Measurements from ENCODE around the gene UBE2H. TPM values are rescaled to one million over a fixed set of nuclear protein-coding genes. Genes with fewer than 3 reads are reported as not detected.

Gene UBE2H
- total RNA-seq (10 to 100 TPM; 71.0 to 96.6 TPM), polyA plus RNA-seq (ENCODE audit: insufficient read length in 2 of 2) (100 to 1,000 TPM in 1 of 2 donors, 10 to 100 TPM in 1; 98.7 to 118 TPM)
- long read RNA-seq, donor 1, full-length matches to known transcripts, result 28 of 38 reads
- long read RNA-seq, donor 1, partial matches to known transcripts, result 5 of 38 reads
- long read RNA-seq, donor 1, other reads (novel, unspliced or antisense), result 5 of 38 reads
- long read RNA-seq, donor 2, full-length matches to known transcripts, result 9 of 9 reads
- long read RNA-seq, donor 2, partial matches to known transcripts, result 0 of 9 reads
- long read RNA-seq, donor 2, other reads (novel, unspliced or antisense), result 0 of 9 reads
- long read RNA-seq, donor 3, full-length matches to known transcripts, result 17 of 25 reads
- long read RNA-seq, donor 3, partial matches to known transcripts, result 8 of 25 reads
- long read RNA-seq, donor 3, other reads (novel, unspliced or antisense), result 0 of 25 reads
- long read RNA-seq, donor 4, full-length matches to known transcripts, result 17 of 25 reads
- long read RNA-seq, donor 4, partial matches to known transcripts, result 8 of 25 reads
- long read RNA-seq, donor 4, other reads (novel, unspliced or antisense), result 0 of 25 reads

DNA sequence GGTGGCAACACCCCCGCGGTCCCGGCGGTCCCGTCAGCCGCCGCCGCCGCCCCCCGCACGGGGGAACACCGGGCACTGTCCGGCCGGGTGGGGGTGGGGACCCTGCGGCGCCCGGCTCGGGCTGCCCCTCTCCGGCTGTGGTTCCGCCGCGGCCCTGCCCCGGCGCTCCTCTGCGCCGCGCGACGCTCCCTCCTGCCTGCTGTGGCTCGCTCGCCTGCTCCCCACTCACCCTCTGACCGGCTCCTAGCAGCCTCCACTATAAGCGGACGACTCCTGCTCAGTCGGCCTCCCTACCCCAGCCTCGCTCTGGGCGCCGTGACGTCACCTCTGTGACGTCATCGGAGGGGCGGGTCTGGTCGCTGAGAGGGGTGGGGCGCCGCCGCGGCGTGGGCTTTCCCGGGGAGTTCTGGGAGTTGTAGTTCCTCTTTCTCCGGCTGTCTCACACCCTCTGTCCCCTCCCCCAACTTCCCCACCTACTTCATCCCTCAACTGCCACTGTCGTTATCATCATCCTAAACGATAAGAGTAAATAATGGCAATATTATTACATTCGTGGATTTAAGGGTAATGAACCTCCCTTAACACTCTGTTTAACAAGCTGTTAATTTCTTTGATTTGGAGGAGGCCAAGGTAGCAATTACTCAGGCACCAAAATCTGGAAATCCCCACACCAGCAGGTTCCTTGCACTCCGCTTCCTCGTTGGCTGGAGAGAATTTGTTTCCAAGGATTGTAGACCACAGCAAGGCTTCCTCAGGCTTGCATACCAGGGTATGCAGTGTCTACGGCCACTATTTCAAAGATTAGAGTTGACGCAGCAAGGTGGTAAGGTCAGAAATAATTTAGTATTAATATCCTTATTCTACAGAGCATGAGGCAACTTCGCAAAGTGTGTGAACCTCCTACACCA lies at the start of gene UBE2H:
Gene UBE2H, minus strand, starts transcription at position 308 of the 908 bp plus-strand sequence. CDS start 405 bp downstream, outside the sequence.
- H3K27ac ChIP-seq (ENCODE audit: low read depth, low read length), result peak within 1 kb of the TSS; percentile 96
- H3K27me3 ChIP-seq (ENCODE audit: control insufficient read depth, insufficient read depth, low read length), result no peaks in the 10 kb centered on the region
- H3K9me3 ChIP-seq (ENCODE audit: control insufficient read depth, insufficient read depth, low read length), result no peaks in the 10 kb centered on the region
- peak; percentile 89 to 98 (median 93) for DNase-seq (ENCODE audit: low read depth in 4 of 6, low spot score in 6 of 6)
- H3K36me3 ChIP-seq (ENCODE audit: control insufficient read depth, insufficient read depth, low read length), result peaks cover under 1% of the 10 kb centered on the region
- peaks cover 14% of the 10 kb centered on the region for H3K4me1 ChIP-seq (ENCODE audit: control insufficient read depth, insufficient read depth, low read length)
- WGBS (ENCODE audit: insufficient coverage), result 3% methylated on average over 44 of the region's 58 CpGs
- H3K4me3 ChIP-seq (ENCODE audit: low read depth, low read length), result peak within 1 kb of the TSS; percentile 94

DNA sequence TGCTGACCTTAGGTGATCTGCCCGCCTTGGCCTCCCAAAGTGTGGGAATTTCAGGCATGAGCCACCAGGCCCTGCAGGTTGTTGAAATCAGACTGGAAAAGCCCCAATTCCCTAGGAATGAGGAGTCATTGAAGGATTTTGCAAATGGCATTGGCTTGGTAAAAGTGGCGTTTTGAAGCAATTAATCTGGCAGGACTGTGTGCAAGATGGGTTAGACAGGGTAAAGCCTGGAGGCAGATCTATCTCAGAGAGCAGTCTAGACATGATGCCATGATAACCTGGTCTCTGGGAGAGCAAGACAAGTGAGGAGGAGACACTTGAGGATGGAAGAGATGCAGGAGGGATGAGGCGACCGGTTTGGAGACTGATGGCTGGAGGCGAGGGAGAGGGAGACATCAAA lies 45.7 kb upstream of the UBE2H start:
- Histone ChIP-seq H3K27me3 (ENCODE audit: control insufficient read depth, insufficient read depth, low read length) (no peaks in the 10 kb centered on the region), H3K4me1 (ENCODE audit: control insufficient read depth, insufficient read depth, low read length) (no peaks in the 10 kb centered on the region), H3K9me3 (ENCODE audit: control insufficient read depth, insufficient read depth, low read length) (no peaks in the 10 kb centered on the region), H3K27ac (ENCODE audit: low read depth, low read length) (no peak overlapping the region), H3K4me3 (ENCODE audit: low read depth, low read length) (no peak overlapping the region), H3K36me3 (ENCODE audit: control insufficient read depth, insufficient read depth, low read length) (no peaks in the 10 kb centered on the region)
- 97% methylated on average over 5 of the region's 5 CpGs for WGBS (ENCODE audit: insufficient coverage)
- no peak for DNase-seq (ENCODE audit: low read depth in 4 of 6, low spot score in 6 of 6)

DNA sequence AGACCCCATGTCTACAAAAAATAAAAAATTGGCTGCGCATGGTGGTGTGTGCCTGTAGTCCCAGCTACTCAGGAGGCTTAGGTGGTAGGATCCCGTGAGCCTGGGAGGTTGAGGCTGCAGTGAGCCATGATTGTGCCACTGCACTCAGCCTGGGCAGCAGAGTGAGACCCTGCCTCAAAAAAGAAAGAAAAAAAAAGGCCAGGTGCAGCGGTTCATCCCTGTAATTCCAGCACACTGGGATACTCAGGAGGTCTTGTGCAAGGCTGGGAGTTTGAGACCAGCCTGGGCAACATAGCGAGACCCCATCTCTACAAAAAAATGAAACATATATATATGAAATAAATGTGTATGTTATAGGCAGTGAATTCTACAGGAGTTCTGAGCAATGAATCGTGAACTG lies 44.5 kb upstream of the UBE2H start:
- 96% methylated on average over 2 of the region's 5 CpGs for WGBS (ENCODE audit: insufficient coverage)
- no peak overlapping the region for H3K27ac ChIP-seq (ENCODE audit: low read depth, low read length)
- no peaks in the 10 kb centered on the region for H3K27me3 ChIP-seq (ENCODE audit: control insufficient read depth, insufficient read depth, low read length)
- H3K36me3 ChIP-seq (ENCODE audit: control insufficient read depth, insufficient read depth, low read length), result no peaks in the 10 kb centered on the region
- no peak overlapping the region for H3K4me3 ChIP-seq (ENCODE audit: low read depth, low read length)
- no peaks in the 10 kb centered on the region for H3K9me3 ChIP-seq (ENCODE audit: control insufficient read depth, insufficient read depth, low read length)
- DNase-seq (ENCODE audit: low read depth in 4 of 6, low spot score in 6 of 6), result no peak
- no peaks in the 10 kb centered on the region for H3K4me1 ChIP-seq (ENCODE audit: control insufficient read depth, insufficient read depth, low read length)

DNA sequence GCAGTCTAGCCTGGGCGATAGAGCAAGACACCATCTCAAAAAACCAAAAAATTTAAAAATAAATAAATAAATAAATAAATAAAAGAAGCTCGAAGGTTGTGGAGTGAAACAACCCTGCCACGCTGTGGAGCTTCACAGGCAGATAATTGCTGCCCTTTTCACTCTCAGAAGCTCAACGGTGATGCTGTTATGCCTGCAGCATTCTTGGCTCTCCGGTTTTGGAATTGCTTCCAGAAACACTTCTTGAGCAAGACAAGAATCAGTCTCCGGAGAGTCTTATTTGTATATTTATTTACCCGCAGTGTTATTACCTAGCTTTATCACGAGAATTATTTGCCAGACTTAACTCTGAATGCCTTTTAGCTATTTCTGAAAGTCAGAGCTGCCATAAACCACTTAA lies 40.5 kb upstream of the UBE2H start:
- no peaks in the 10 kb centered on the region for H3K27me3 ChIP-seq (ENCODE audit: control insufficient read depth, insufficient read depth, low read length)
- no peak overlapping the region for H3K27ac ChIP-seq (ENCODE audit: low read depth, low read length)
- WGBS (ENCODE audit: insufficient coverage), result 72% methylated on average over 3 of the region's 8 CpGs
- peaks cover 10% of the 10 kb centered on the region for H3K4me1 ChIP-seq (ENCODE audit: control insufficient read depth, insufficient read depth, low read length)
- DNase-seq (ENCODE audit: low read depth in 4 of 6, low spot score in 6 of 6), result peak in 1 of 6 donors; percentile 46
- H3K4me3 ChIP-seq (ENCODE audit: low read depth, low read length), result no peak overlapping the region
- H3K9me3 ChIP-seq (ENCODE audit: control insufficient read depth, insufficient read depth, low read length), result no peaks in the 10 kb centered on the region
- no peaks in the 10 kb centered on the region for H3K36me3 ChIP-seq (ENCODE audit: control insufficient read depth, insufficient read depth, low read length)

DNA sequence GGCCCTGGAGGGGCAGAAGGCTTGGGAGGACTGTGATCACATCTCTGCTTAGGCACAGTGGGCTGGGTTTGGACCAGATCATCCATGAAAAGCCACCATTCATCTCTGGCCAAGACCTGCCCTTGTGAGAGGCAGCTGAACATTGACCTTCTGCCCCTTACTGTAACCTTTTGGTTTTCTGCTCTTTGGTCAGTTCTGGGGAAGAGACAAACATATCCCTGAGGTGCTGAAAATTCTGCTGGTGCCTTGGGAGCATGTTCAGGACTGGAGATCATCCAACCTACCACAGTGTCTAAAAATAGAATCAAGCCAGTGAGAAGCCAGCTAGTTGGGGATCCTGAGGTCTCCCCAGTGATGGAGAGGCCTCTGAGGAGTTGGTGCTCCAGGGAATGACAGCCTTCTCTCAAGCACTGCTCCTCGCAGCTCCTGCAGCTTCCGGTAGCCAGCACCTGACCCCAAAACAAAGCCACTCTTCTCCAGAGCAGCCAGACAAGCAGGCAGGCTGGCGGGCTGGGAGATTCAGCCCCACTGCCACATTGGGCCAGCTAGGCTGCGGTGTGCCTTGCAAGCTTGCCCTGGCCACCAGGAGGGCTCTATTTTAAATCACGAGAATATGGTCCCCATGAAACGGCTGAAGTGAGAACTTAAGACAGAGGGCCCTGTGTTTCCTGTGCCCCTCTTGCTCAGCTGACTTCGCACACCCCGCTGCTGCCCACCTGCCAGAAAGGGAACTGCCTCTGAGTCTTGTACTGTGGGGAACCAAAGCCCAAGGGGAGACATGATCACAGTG lies 37.8 kb upstream of the UBE2H start:
- H3K27ac ChIP-seq (ENCODE audit: low read depth, low read length), result no peak overlapping the region
- no peak overlapping the region for H3K4me3 ChIP-seq (ENCODE audit: low read depth, low read length)
- 48% methylated on average over 8 of the region's 8 CpGs for WGBS (ENCODE audit: insufficient coverage)
- no peaks in the 10 kb centered on the region for H3K9me3 ChIP-seq (ENCODE audit: control insufficient read depth, insufficient read depth, low read length)
- DNase-seq (ENCODE audit: low read depth in 4 of 6, low spot score in 6 of 6), result no peak
- H3K36me3 ChIP-seq (ENCODE audit: control insufficient read depth, insufficient read depth, low read length), result no peaks in the 10 kb centered on the region
- H3K27me3 ChIP-seq (ENCODE audit: control insufficient read depth, insufficient read depth, low read length), result no peaks in the 10 kb centered on the region
- peaks cover 10% of the 10 kb centered on the region for H3K4me1 ChIP-seq (ENCODE audit: control insufficient read depth, insufficient read depth, low read length)

DNA sequence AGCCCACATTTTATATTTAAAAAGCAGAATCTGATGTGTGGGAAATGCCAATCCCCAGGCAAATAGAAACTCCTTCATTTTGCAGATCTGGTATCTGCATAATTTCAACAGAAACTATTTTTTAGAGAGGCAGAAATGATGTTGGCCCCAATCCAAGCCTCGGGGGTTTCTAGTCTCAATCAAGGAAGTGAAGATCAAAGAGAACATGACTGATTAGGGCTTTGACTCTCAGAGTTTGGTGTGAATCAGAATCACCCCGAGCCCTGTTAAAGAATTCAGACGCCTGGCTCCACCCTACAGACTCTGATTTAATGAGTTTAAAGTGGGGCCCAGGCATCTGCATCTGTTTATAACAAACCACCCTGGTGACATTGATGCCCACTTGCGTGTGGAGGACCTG lies 36.7 kb upstream of the UBE2H start:
- 36% methylated on average over 2 of the region's 4 CpGs for WGBS (ENCODE audit: insufficient coverage)
- H3K9me3 ChIP-seq (ENCODE audit: control insufficient read depth, insufficient read depth, low read length), result no peaks in the 10 kb centered on the region
- H3K4me1 ChIP-seq (ENCODE audit: control insufficient read depth, insufficient read depth, low read length), result peaks cover 10% of the 10 kb centered on the region
- DNase-seq (ENCODE audit: low read depth in 4 of 6, low spot score in 6 of 6), result no peak
- H3K27ac ChIP-seq (ENCODE audit: low read depth, low read length), result no peak overlapping the region
- H3K27me3 ChIP-seq (ENCODE audit: control insufficient read depth, insufficient read depth, low read length), result no peaks in the 10 kb centered on the region
- no peaks in the 10 kb centered on the region for H3K36me3 ChIP-seq (ENCODE audit: control insufficient read depth, insufficient read depth, low read length)
- H3K4me3 ChIP-seq (ENCODE audit: low read depth, low read length), result no peak overlapping the region

DNA sequence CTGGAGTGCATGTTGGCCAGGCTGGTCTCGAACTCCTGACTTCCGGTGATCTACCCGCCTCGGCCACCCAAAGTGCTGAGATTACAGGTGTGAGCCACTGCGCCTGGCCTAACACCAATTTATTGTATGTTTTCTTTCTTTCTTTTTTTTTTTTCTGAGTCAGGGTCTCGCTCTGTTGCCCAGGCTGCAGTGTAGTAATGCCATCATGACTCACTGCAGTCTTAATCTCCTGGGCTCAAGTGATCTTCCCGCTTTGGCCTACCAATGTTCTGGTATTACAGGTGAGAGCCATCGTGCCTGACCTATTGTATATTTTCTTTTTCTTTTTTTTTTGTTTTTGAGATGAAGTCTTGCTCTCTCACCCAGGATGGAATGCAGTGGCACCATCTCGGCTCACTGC lies 33.8 kb upstream of the UBE2H start:
- H3K27me3 ChIP-seq (ENCODE audit: control insufficient read depth, insufficient read depth, low read length), result no peaks in the 10 kb centered on the region
- H3K36me3 ChIP-seq (ENCODE audit: control insufficient read depth, insufficient read depth, low read length), result no peaks in the 10 kb centered on the region
- H3K4me1 ChIP-seq (ENCODE audit: control insufficient read depth, insufficient read depth, low read length), result peaks cover 10% of the 10 kb centered on the region
- H3K27ac ChIP-seq (ENCODE audit: low read depth, low read length), result no peak overlapping the region
- 100% methylated on average over 1 of the region's 9 CpGs for WGBS (ENCODE audit: insufficient coverage)
- no peak for DNase-seq (ENCODE audit: low read depth in 4 of 6, low spot score in 6 of 6)
- no peaks in the 10 kb centered on the region for H3K9me3 ChIP-seq (ENCODE audit: control insufficient read depth, insufficient read depth, low read length)
- H3K4me3 ChIP-seq (ENCODE audit: low read depth, low read length), result no peak overlapping the region

DNA sequence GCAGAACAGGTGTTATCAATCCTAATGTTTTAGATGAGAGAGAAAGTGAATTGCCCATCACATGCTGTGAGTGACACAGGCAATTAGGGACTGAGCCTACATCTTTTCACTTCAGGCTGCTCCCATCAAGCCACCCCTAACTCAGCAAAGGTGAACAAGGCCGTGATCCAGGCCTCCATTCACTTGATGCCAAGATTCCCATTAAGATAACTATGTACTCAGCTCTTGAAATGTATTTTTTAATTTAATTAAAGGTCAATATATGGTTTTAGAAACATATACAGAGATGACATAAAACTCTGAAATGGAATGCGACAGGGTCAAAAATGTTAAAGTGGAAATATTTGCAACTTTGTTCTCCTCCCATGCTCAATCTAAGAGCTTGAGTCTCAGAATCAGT lies 27.9 kb upstream of the UBE2H start:
- Histone ChIP-seq H3K36me3 (ENCODE audit: control insufficient read depth, insufficient read depth, low read length) (no peaks in the 10 kb centered on the region), H3K4me1 (ENCODE audit: control insufficient read depth, insufficient read depth, low read length) (no peaks in the 10 kb centered on the region), H3K27ac (ENCODE audit: low read depth, low read length) (no peak overlapping the region), H3K27me3 (ENCODE audit: control insufficient read depth, insufficient read depth, low read length) (no peaks in the 10 kb centered on the region), H3K9me3 (ENCODE audit: control insufficient read depth, insufficient read depth, low read length) (no peaks in the 10 kb centered on the region), H3K4me3 (ENCODE audit: low read depth, low read length) (no peak overlapping the region)
- no CpG with 5 or more reads among the region's 2 CpGs for WGBS (ENCODE audit: insufficient coverage)
- no peak for DNase-seq (ENCODE audit: low read depth in 4 of 6, low spot score in 6 of 6)

DNA sequence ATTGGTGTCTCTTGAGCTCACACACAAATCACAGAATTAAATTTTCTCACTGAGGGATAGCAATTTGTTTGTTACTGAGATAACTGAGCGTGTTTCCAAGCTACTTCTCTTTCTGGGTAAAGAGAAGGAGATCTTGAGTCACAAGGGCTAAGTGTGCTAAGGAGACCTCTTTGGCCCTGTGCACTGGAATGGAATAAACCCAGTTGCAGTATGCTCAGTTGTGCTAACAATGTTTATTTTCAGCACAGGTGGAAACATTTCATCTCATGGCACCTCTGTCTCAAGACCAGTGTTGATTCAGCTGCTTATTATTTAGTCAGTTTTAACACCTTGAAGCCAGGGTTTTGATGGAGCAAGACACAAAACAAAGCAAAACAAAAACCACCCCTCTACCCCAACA lies 22.5 kb upstream of the UBE2H start:
- H3K36me3 ChIP-seq (ENCODE audit: control insufficient read depth, insufficient read depth, low read length), result no peaks in the 10 kb centered on the region
- no peak overlapping the region for H3K4me3 ChIP-seq (ENCODE audit: low read depth, low read length)
- no peaks in the 10 kb centered on the region for H3K4me1 ChIP-seq (ENCODE audit: control insufficient read depth, insufficient read depth, low read length)
- no peaks in the 10 kb centered on the region for H3K9me3 ChIP-seq (ENCODE audit: control insufficient read depth, insufficient read depth, low read length)
- no peak for DNase-seq (ENCODE audit: low read depth in 4 of 6, low spot score in 6 of 6)
- WGBS (ENCODE audit: insufficient coverage), result 78% methylated on average over 1 of the region's 1 CpG
- H3K27ac ChIP-seq (ENCODE audit: low read depth, low read length), result no peak overlapping the region
- no peaks in the 10 kb centered on the region for H3K27me3 ChIP-seq (ENCODE audit: control insufficient read depth, insufficient read depth, low read length)

Data from spinal cord (tissue), 10 donors.